H4 (cell line): ENCODE results near the gene BOLA3. TPM values are rescaled to one million over a fixed set of nuclear protein-coding genes. Genes with fewer than 3 reads are reported as not detected.
"Not testable (repeated sequence)": the region's sequence is repeated elsewhere in the genome, so short reads cannot be mapped to it uniquely, and the experiment has no call there.

Experiments used
- DNase-seq: peaks from one replicate; pipeline ENCODE4 v3.0.0-alpha.2; 2015; ENCODE audit warnings: low spot score
- total RNA-seq: library from RNA; depleted of rRNA; stranded (reverse); fragments of >200 nt; shearing (Covaris generic); gene quantifications from 2 replicates; pipeline ENCODE4 v1.2.3, GENCODE V29; 2014; rRNA removed

BOLA3 gene
- 144 and 202 TPM in 2 replicates for total RNA-seq

- peak; percentile 52 for DNase-seq
These were observed at the start of gene BOLA3 for GRCh38 chr2:74147727-74148456. BOLA3 (minus strand) TSS chr2:74147912; CDS start chr2:74147874, 38 bp downstream.

DNA sequence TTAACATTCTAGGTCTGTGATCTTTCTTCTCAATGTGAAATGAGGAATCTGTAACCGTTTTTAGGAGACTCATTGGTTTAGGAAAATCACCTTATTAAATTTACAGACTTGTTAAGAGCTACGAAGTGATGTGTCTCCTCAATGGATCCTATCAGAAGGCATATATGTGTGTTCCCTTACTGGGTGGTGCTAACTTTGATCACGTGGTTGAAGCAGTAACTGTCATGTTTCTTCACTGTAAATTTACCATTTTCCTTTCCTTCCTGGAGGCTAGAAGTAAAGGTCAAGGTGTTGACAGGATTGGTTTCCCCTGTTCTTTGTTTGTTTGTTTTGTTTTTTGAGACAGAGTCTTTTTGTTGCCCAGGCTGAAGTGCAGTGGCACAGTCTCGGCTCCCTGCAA, 49.3 kb upstream of the BOLA3 start:
- DNase-seq, result no peak

- no peak for DNase-seq
These were observed 47.1 kb upstream of the BOLA3 start for GRCh38 chr2:74194799-74195198.

DNA sequence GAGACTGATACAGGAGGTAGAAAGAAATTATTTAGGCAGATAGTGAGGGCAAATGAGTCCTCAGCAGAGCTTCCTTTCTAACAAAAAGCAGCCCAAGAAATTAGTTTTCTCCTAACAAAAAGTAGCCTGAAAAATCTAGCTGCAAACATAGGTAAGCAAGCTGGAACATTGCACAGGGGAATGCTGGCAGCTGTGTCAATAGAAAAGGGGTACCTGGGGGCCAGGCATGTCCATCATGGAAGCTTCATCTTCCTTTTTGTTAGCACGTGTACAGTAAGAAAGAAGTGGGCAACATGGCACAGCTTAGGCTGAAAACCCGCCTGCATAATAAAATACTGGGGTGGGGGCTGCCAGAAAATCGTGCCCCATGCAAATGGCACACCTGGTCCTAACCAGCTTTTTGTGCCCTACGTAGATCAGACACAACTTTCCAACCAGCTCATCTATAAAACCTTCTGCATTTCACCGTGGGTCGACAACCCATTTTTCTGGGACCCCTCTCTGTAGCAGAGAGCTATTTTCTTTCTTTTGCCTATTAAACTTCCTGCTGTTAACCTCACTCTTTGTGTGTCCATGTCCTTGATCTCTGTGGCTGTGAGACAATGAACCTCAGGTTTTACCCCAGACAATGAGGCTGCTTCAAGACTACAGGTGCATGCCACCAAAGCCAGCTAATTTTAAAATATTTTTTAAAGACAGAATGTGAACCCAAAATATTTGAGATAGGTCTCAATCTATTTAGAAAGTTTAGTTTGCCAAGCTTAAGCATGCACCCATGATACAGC, 44.1 kb upstream of the BOLA3 start:
- no peak for DNase-seq

DNA sequence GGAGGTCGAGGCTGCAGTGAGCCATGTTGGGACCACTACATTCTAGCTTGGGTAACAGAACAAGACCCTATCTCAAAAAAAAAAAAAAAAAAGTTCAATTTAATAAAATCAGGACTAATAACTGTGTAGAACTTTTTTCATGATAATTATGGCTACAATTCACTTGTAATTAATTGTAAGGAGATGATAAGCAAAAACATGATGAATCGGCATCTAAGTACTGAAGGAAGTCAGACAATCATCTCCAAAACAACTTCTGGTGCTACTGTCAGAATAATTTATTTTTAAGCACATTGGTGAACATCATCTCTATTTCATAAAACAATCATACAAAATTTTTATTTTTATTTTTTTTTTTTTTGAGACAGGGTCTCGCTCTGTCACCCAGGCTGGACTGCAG, 41.0 kb upstream of the BOLA3 start:
- no peak for DNase-seq

GRCh38 chr2:74188018-74188601, 40.4 kb upstream of the BOLA3 start:
- DNase-seq, result peak; percentile 45

GRCh38 chr2:74186706-74187105, 39.0 kb upstream of the BOLA3 start:
- DNase-seq, result not testable (repeated sequence)

DNA sequence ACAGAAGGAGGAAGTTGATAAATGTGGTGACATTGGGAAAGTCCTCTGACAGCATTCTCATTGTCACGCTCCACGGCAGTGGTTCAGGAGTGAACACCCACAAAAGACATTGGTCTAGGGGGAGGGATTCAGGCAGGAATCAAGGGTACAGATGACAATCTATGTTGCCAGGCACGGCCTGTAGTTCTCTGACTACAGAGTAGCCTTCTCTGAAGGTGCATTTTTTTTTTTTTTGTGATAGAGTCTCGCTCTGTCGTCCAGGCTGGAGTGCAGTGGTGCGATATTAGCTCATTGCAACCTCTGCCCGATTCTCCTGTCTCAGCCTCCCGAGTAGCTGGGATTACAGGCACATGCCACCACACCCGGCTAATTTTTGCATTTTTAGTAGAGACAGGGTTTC, 38.3 kb upstream of the BOLA3 start:
- DNase-seq, result no peak

DNA sequence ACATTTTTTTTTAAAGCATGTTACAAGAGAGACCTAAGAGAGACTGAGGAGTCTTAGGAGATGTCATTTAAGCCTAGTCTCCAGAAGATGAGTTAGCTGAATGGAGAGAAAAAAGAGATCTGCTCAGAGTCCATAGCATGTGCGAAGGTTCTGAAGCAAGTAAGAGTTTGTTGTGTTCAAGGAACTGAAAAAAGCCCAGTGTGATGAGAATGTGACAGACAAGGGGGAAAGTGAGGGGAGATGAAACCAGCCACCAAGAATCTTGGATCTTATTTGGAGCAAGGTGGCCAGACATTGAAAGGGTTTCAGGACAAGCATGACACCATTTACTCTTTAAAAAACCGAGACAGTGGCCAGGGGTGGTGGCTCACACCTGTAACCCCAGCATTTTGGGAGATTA, 36.2 kb upstream of the BOLA3 start:
- no peak for DNase-seq

DNA sequence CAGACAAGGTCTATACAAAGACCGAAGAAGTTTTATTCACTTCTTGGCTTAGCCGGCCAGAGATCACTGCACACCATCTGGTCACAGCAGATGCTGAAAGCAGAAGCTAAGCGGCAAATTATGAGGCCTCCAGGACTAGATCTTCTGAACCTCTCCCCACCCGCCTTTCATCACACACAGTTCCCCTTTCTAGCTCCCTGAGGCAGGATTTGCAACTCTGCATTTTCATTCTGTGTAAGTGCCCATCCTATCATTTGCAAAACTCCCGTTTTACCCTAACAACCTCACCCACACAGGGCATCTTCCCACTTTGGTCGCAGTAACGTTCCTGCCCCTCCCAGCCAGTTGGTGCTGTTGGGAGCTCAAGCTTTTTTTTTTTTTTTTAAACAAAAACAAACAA, 34.0 kb upstream of the BOLA3 start:
- no peak for DNase-seq

GRCh38 chr2:74179063-74179865, 31.6 kb upstream of the BOLA3 start:
- DNase-seq, result no peak

DNA sequence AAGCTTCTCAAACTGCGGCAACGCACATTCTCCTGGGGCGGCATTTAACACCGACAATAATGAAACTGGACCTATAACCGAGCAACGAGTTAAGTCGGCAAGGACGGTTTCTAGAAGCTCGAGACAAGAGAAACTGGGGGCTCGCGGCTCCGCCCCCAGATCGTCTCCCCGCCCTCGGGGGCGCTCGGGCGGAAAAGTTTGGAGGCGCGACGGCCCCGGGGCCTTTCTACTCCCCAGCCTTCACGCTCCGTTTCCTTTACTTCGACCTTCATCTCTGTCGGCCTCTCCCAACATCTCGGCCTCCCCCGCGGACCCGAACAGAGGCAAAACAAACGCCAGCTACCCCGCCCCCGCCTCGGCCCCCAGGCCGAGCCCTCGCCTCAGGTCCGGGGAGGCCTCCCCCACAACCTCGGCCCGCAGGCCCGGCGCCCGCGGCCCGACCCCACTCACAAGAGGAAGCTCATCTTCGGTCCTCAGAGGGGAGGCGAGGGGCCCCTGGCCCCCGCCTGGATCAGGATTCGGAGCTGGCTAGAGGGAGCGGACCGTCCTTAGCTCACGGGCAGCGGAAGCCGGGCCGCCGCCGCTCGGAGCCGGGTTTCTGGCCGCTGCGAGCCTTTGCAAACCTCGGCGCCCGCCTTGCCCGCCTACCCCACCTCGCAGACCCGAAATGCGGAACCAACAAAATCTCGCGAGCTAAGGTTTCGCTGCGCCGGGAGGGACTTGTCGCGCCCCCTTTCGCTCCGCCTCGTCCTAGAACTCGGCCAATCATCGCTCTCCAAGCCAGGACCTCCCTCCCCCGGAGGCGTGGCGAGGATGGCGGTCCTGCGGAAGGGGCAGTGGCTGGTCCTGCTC, 30.7 kb upstream of the BOLA3 start, which contains the start of gene MOB1A:
TSS of gene MOB1A (minus strand) at position 669 of the 852 bp plus-strand sequence. CDS start at position 464, 205 bp downstream.
- peak; percentile 96 for DNase-seq

DNA sequence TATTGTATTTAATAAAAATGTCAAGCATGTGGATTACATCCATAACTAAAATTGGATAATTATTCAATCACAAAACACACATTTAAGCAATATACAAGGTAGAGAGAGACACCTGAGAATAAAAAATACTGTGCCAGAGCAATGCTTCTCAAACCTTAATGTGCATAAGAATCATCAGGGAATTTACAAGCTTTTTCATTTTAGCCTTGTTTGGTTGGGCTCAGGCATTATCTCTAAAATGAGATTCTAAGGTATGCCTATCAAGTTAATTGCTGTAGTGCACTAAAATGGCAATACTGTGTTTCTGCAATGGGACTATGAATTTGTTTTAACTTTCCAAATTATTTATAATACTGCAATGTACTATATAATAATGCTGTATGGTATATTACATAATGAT, 30.0 kb upstream of the BOLA3 start:
- DNase-seq, result no peak

DNA sequence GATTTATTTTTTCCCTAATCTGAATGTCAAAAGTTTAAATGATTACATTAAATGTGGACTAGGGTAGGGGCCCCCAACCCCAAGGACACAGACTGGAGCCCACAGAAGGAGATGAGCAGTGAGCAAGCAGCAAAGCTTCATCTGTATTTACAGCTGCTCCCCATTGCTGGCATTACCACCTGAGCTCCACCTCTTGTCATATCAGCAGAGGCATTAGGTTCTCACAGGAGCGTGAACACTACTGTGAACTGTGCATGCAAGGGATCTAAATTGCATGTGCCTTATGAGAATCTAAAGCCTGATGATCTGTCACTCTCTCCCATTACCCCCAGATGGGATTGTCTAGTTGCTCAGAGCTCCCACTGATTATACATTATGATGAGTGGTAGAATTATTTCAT, 27.2 kb upstream of the BOLA3 start:
- DNase-seq, result no peak

GRCh38 chr2:74168739-74169138, 21.0 kb upstream of the BOLA3 start:
- no peak for DNase-seq

- DNase-seq, result no peak
These were observed 17.0 kb upstream of the BOLA3 start for GRCh38 chr2:74164761-74165160.

DNA sequence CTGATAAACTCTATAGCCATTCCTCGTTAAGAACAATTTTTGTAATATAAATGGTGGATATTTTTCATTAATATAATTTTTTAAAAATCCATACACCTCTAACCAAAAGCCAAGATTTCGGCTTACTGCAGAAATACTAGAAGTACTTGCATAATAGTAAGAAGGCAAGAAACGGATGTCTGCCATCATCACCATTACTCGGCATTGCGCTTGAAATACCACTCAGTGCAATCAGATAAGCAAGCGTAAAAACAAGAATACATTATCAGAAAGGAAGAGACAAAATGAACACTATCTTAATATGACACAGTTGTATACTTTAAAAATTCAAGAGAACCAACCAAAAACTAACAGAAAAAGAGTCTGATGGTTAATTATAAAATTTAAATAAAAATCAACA, 15.2 kb upstream of the BOLA3 start:
- no peak for DNase-seq

DNA sequence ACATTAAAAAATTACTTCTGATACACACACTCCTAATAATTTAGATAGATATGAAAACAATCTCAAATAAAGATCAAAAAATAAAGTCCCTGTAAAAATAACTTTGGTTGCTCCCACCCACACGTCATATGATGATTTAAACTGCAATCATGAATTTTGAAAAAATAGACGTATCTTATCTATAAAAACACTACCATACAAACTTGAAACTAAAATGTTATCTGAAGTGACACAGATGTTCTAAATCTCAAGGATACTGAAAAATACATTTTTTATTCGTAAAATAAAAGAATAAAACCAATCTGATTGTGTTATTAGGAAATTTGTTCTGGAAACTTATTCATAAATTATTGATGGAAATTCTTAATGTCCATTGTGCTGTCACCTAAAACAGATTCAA, 8.1 kb upstream of the BOLA3 start:
- no peak for DNase-seq

- DNase-seq, result no peak
These were observed 5.2 kb upstream of the BOLA3 start for GRCh38 chr2:74152954-74153353.

GRCh38 chr2:74149570-74150319, 2.0 kb upstream of the BOLA3 start:
- DNase-seq, result no peak
